ENCODE data around the gene KCNN2.

KCNN2 gene

GRCh38 chr5:114438471-114438870, 76.6 kb downstream of the KCNN2 start:
- no peaks in the 10 kb centered on the region for H3K4me1 ChIP-seq
- H3K9ac ChIP-seq, result no peak overlapping the region
- H3K27me3 ChIP-seq, result no peaks in the 10 kb centered on the region
- no peak for TF ChIP-seq Cebpa-rat (IDR thresholded peaks at IDR 0.05)
- no peaks in the 10 kb centered on the region for H3K9me3 ChIP-seq
- H3K4me3 ChIP-seq, result no peak overlapping the region
- H3K27ac ChIP-seq, result no peak overlapping the region
- no peaks in the 10 kb centered on the region for H3K36me3 ChIP-seq
- H3K4me2 ChIP-seq, result no peak overlapping the region
- no peaks in the 10 kb centered on the region for H4K20me1 ChIP-seq

GRCh38 chr5:114447084-114447773, 85.4 kb downstream of the KCNN2 start:
- H3K9ac ChIP-seq, result no peak overlapping the region
- peaks cover 6% of the 10 kb centered on the region; the same call in 1 of the 2 replicates for H3K4me1 ChIP-seq
- H3K27me3 ChIP-seq, result no peaks in the 10 kb centered on the region
- no peak for TF ChIP-seq Cebpa-rat (IDR thresholded peaks at IDR 0.05)
- H3K4me2 ChIP-seq, result no peak overlapping the region
- no peaks in the 10 kb centered on the region for H3K36me3 ChIP-seq
- H3K9me3 ChIP-seq, result no peaks in the 10 kb centered on the region
- no peaks in the 10 kb centered on the region for H4K20me1 ChIP-seq
- no peak overlapping the region for H3K27ac ChIP-seq
- no peak overlapping the region for H3K4me3 ChIP-seq

GRCh38 chr5:114448481-114448880, 86.6 kb downstream of the KCNN2 start:
- H3K4me1 ChIP-seq, result peaks cover 6% of the 10 kb centered on the region; the same call in 1 of the 2 replicates
- no peaks in the 10 kb centered on the region for H4K20me1 ChIP-seq
- H3K27me3 ChIP-seq, result no peaks in the 10 kb centered on the region
- no peaks in the 10 kb centered on the region for H3K9me3 ChIP-seq
- no peak overlapping the region for H3K27ac ChIP-seq
- no peaks in the 10 kb centered on the region for H3K36me3 ChIP-seq
- H3K4me3 ChIP-seq, result no peak overlapping the region
- no peak overlapping the region for H3K4me2 ChIP-seq
- no peak overlapping the region for H3K9ac ChIP-seq
- TF ChIP-seq Cebpa-rat (IDR thresholded peaks at IDR 0.05), result no peak

- Histone ChIP-seq H3K9me3 (no peaks in the 10 kb centered on the region), H3K9ac (no peak overlapping the region), H3K4me3 (no peak overlapping the region), H3K27ac (no peak overlapping the region), H3K4me2 (no peak overlapping the region; the same call in 1 of the 2 replicates), H3K4me1 (peaks cover 6% of the 10 kb centered on the region; the same call in 1 of the 2 replicates), H3K27me3 (no peaks in the 10 kb centered on the region), H4K20me1 (no peaks in the 10 kb centered on the region), H3K36me3 (no peaks in the 10 kb centered on the region)
- no peak for TF ChIP-seq Cebpa-rat (IDR thresholded peaks at IDR 0.05)
Measured at GRCh38 chr5:114449860-114450421, 88.1 kb downstream of the KCNN2 start.

GRCh38 chr5:114450437-114450836, 88.6 kb downstream of the KCNN2 start:
- Histone ChIP-seq H3K4me3 (no peak overlapping the region), H3K27ac (no peak overlapping the region), H3K9ac (no peak overlapping the region), H3K4me2 (no peak overlapping the region; the same call in 1 of the 2 replicates), H3K4me1 (peaks cover 6% of the 10 kb centered on the region; the same call in 1 of the 2 replicates), H3K27me3 (no peaks in the 10 kb centered on the region), H3K9me3 (no peaks in the 10 kb centered on the region), H4K20me1 (no peaks in the 10 kb centered on the region), H3K36me3 (no peaks in the 10 kb centered on the region)
- no peak for TF ChIP-seq Cebpa-rat (IDR thresholded peaks at IDR 0.05)

GRCh38 chr5:114458726-114459125, 96.9 kb downstream of the KCNN2 start:
- Histone ChIP-seq H3K27me3 (no peaks in the 10 kb centered on the region), H4K20me1 (no peaks in the 10 kb centered on the region), H3K9ac (no peak overlapping the region), H3K4me2 (no peak overlapping the region), H3K9me3 (no peaks in the 10 kb centered on the region), H3K36me3 (no peaks in the 10 kb centered on the region), H3K4me1 (no peaks in the 10 kb centered on the region; the same call in 1 of the 2 replicates), H3K4me3 (no peak overlapping the region), H3K27ac (no peak overlapping the region)
- no peak for TF ChIP-seq Cebpa-rat (IDR thresholded peaks at IDR 0.05)

GRCh38 chr5:114467171-114467570, 105.3 kb downstream of the KCNN2 start:
- H3K9me3 ChIP-seq, result no peaks in the 10 kb centered on the region
- H3K27ac ChIP-seq, result no peak overlapping the region
- no peak overlapping the region for H3K9ac ChIP-seq
- no peaks in the 10 kb centered on the region for H3K27me3 ChIP-seq
- H3K4me1 ChIP-seq, result peaks cover 16% of the 10 kb centered on the region; the same call in 1 of the 2 replicates
- no peak overlapping the region for H3K4me2 ChIP-seq
- H3K36me3 ChIP-seq, result no peaks in the 10 kb centered on the region
- TF ChIP-seq Cebpa-rat (IDR thresholded peaks at IDR 0.05), result no peak
- no peak overlapping the region for H3K4me3 ChIP-seq
- no peaks in the 10 kb centered on the region for H4K20me1 ChIP-seq

- Histone ChIP-seq H3K36me3 (no peaks in the 10 kb centered on the region), H3K27me3 (no peaks in the 10 kb centered on the region), H3K4me2 (no peak overlapping the region), H3K27ac (no peak overlapping the region), H3K9me3 (no peaks in the 10 kb centered on the region), H3K4me3 (no peak overlapping the region), H3K9ac (no peak overlapping the region), H4K20me1 (no peaks in the 10 kb centered on the region), H3K4me1 (peaks cover 16% of the 10 kb centered on the region; the same call in 1 of the 2 replicates)
- no peak for TF ChIP-seq Cebpa-rat (IDR thresholded peaks at IDR 0.05)
Measured at GRCh38 chr5:114467729-114468128, 105.9 kb downstream of the KCNN2 start.

GRCh38 chr5:114469372-114469771, 107.5 kb downstream of the KCNN2 start:
- no peak for TF ChIP-seq Cebpa-rat (IDR thresholded peaks at IDR 0.05)
- H3K36me3 ChIP-seq, result no peaks in the 10 kb centered on the region
- H3K4me1 ChIP-seq, result peaks cover 10% of the 10 kb centered on the region; the same call in 1 of the 2 replicates

GRCh38 chr5:114471529-114471928, 109.7 kb downstream of the KCNN2 start:
- H3K4me1 ChIP-seq, result no peaks in the 10 kb centered on the region
- no peak for TF ChIP-seq Cebpa-rat (IDR thresholded peaks at IDR 0.05)
- no peaks in the 10 kb centered on the region for H3K27me3 ChIP-seq
- no peaks in the 10 kb centered on the region for H4K20me1 ChIP-seq
- no peaks in the 10 kb centered on the region for H3K9me3 ChIP-seq
- H3K36me3 ChIP-seq, result no peaks in the 10 kb centered on the region
- no peak overlapping the region for H3K4me3 ChIP-seq
- H3K4me2 ChIP-seq, result no peak overlapping the region
- no peak overlapping the region for H3K9ac ChIP-seq
- no peak overlapping the region for H3K27ac ChIP-seq

More at GRCh38 chr5:114469372-114469771, 107.5 kb downstream of the KCNN2 start:
- Histone ChIP-seq H3K9ac (no peak overlapping the region), H3K4me2 (no peak overlapping the region), H3K9me3 (no peaks in the 10 kb centered on the region), H3K4me3 (no peak overlapping the region), H3K27ac (no peak overlapping the region), H3K27me3 (no peaks in the 10 kb centered on the region), H4K20me1 (no peaks in the 10 kb centered on the region)
